Esophagus (tissue), 2 donors: ENCODE data around the gene DCHS2. TPM values are rescaled to one million over a fixed set of nuclear protein-coding genes. Genes with fewer than 3 reads are reported as not detected.

Source experiments
- H3K27ac ChIP-seq, 2 donors: one replicate each; pipeline ENCODE4 v1.5.1; 2013; ENCODE audit warnings: low read depth in 2 of 2, mild to moderate bottlenecking in 2 of 2, inconsistent platforms in 1 of 2, low read length in 1 of 2, moderate library complexity in 1 of 2
- H3K27me3 ChIP-seq, 2 donors: one replicate each; pipeline ENCODE4 v1.6.1; 2013; ENCODE audit warnings: low read length in 2 of 2, control low read depth in 1 of 2, mild to moderate bottlenecking in 1 of 2; ENCODE audit not compliant: insufficient read depth in 2 of 2, control insufficient read depth in 1 of 2
- H3K36me3 ChIP-seq, 2 donors: one replicate each; pipeline ENCODE4 v1.6.1; 2013; ENCODE audit warnings: low read length in 1 of 2; ENCODE audit not compliant: control insufficient read depth in 2 of 2, insufficient read depth in 2 of 2
- H3K4me1 ChIP-seq, 2 donors: one replicate each; pipeline ENCODE4 v1.6.1; 2013; ENCODE audit warnings: low read length in 1 of 2; ENCODE audit not compliant: control insufficient read depth in 2 of 2, insufficient read depth in 2 of 2
- H3K4me3 ChIP-seq, 2 donors: one replicate each; pipeline ENCODE4 v1.5.1; 2013; ENCODE audit warnings: low read length in 2 of 2, mild to moderate bottlenecking in 2 of 2, low read depth in 1 of 2, moderate library complexity in 1 of 2
- H3K9me3 ChIP-seq, 2 donors: one replicate each; pipeline ENCODE4 v1.6.1; 2013; ENCODE audit warnings: mild to moderate bottlenecking in 2 of 2, low read depth in 1 of 2, low read length in 1 of 2, moderate library complexity in 1 of 2; ENCODE audit not compliant: control insufficient read depth in 2 of 2, insufficient read depth in 1 of 2
- WGBS, 2 donors: extraction: QIAGEN DNeasy Blood & Tissue Kit; methylation state at CpG; one replicate each; pipeline ENCODE4 v1.1.7; 2013; 5-methylcytosine and 5-hydroxymethylcytosine counted together
- polyA plus RNA-seq, 2 donors: library from polyadenylated mRNA; stranded (reverse); fragments of 200-250 nt; gene quantifications; one replicate each; pipeline ENCODE4 v1.2.3, GENCODE V29; 2013
- donor health status: healthy with polysubstance abuse.
- donor health status: Bipolar disorder and iron deficiency.

DCHS2 gene
- polyA plus RNA-seq, 2 donors, result 0.02 TPM

- 70 to 83% methylated on average over 4 of the region's 4 CpGs for WGBS, 2 donors
- Histone ChIP-seq H3K27me3 (no peaks in the 10 kb centered on the region), H3K9me3 (peaks cover 0 to 4% of the 10 kb centered on the region in 2 donors), H3K4me3 (no peak overlapping the region), H3K4me1 (no peaks in the 10 kb centered on the region), H3K27ac (no peak overlapping the region), H3K36me3 (no peaks in the 10 kb centered on the region)
Measured at GRCh38 chr4:154384012-154384411, 107.6 kb downstream of the DCHS2 start.

- Histone ChIP-seq H3K27me3 (no peaks in the 10 kb centered on the region), H3K27ac (no peak overlapping the region), H3K4me3 (no peak overlapping the region), H3K36me3 (no peaks in the 10 kb centered on the region), H3K9me3 (no peaks in the 10 kb centered on the region), H3K4me1 (no peaks in the 10 kb centered on the region)
- WGBS, 2 donors, result 95 to 96% methylated on average over 1 of the region's 1 CpG
Measured at GRCh38 chr4:154376486-154376885, 115.1 kb downstream of the DCHS2 start.

GRCh38 chr4:154368060-154368459, 123.5 kb downstream of the DCHS2 start:
- Histone ChIP-seq H3K4me3 (no peak overlapping the region), H3K4me1 (no peaks in the 10 kb centered on the region), H3K9me3 (no peaks in the 10 kb centered on the region), H3K27me3 (no peaks in the 10 kb centered on the region), H3K27ac (no peak overlapping the region), H3K36me3 (no peaks in the 10 kb centered on the region)
- WGBS, 2 donors, result 60 to 81% methylated on average over 4 of the region's 4 CpGs

GRCh38 chr4:154367659-154368058, 123.9 kb downstream of the DCHS2 start:
- Histone ChIP-seq H3K36me3 (no peaks in the 10 kb centered on the region), H3K4me3 (no peak overlapping the region), H3K27me3 (no peaks in the 10 kb centered on the region), H3K27ac (no peak overlapping the region), H3K4me1 (no peaks in the 10 kb centered on the region), H3K9me3 (no peaks in the 10 kb centered on the region)
- 63 to 66% methylated on average over 2 of the region's 2 CpGs for WGBS, 2 donors

- no peaks in the 10 kb centered on the region for H3K9me3 ChIP-seq
- no peaks in the 10 kb centered on the region for H3K4me1 ChIP-seq
- no peaks in the 10 kb centered on the region for H3K36me3 ChIP-seq
- 40 to 61% methylated on average over 4 of the region's 4 CpGs for WGBS, 2 donors
- H3K27ac ChIP-seq, result peak overlapping the region in 1 of 2 donors; percentile 13
- H3K27me3 ChIP-seq, result no peaks in the 10 kb centered on the region
- no peak overlapping the region for H3K4me3 ChIP-seq
Measured at GRCh38 chr4:154366956-154367355, 124.6 kb downstream of the DCHS2 start.

GRCh38 chr4:154364066-154364845, 127.3 kb downstream of the DCHS2 start:
- WGBS, 2 donors, result 43 to 59% methylated on average over 7 of the region's 7 CpGs
- no peak overlapping the region for H3K27ac ChIP-seq
- H3K4me3 ChIP-seq, result no peak overlapping the region
- H3K27me3 ChIP-seq, result no peaks in the 10 kb centered on the region
- no peaks in the 10 kb centered on the region for H3K4me1 ChIP-seq
- H3K36me3 ChIP-seq, result no peaks in the 10 kb centered on the region
- no peaks in the 10 kb centered on the region for H3K9me3 ChIP-seq

GRCh38 chr4:154361450-154361849, 130.1 kb downstream of the DCHS2 start:
- H3K4me3 ChIP-seq, result no peak overlapping the region
- no peaks in the 10 kb centered on the region for H3K9me3 ChIP-seq
- no peaks in the 10 kb centered on the region for H3K36me3 ChIP-seq
- H3K27ac ChIP-seq, result no peak overlapping the region
- H3K27me3 ChIP-seq, result no peaks in the 10 kb centered on the region
- WGBS, 2 donors, result 58 to 68% methylated on average over 4 of the region's 4 CpGs
- no peaks in the 10 kb centered on the region for H3K4me1 ChIP-seq

- no peak overlapping the region for H3K4me3 ChIP-seq
- 26 to 30% methylated on average over 2 of the region's 2 CpGs for WGBS, 2 donors
- no peaks in the 10 kb centered on the region for H3K4me1 ChIP-seq
- no peaks in the 10 kb centered on the region for H3K36me3 ChIP-seq
- no peaks in the 10 kb centered on the region for H3K27me3 ChIP-seq
- H3K27ac ChIP-seq, result no peak overlapping the region
- no peaks in the 10 kb centered on the region for H3K9me3 ChIP-seq
Measured at GRCh38 chr4:154360491-154360890, 131.1 kb downstream of the DCHS2 start.

- no peaks in the 10 kb centered on the region for H3K9me3 ChIP-seq
- H3K4me3 ChIP-seq, result no peak overlapping the region
- no peaks in the 10 kb centered on the region for H3K36me3 ChIP-seq
- H3K27me3 ChIP-seq, result no peaks in the 10 kb centered on the region
- H3K27ac ChIP-seq, result no peak overlapping the region
- no peaks in the 10 kb centered on the region for H3K4me1 ChIP-seq
Measured at GRCh38 chr4:154354883-154355282, 136.7 kb downstream of the DCHS2 start.

- 50 to 51% methylated on average over 2 of the region's 2 CpGs for WGBS, 2 donors
- no peaks in the 10 kb centered on the region for H3K27me3 ChIP-seq
- H3K4me3 ChIP-seq, result no peak overlapping the region
- H3K36me3 ChIP-seq, result no peaks in the 10 kb centered on the region
- H3K27ac ChIP-seq, result no peak overlapping the region
- no peaks in the 10 kb centered on the region for H3K4me1 ChIP-seq
- no peaks in the 10 kb centered on the region for H3K9me3 ChIP-seq
Measured at GRCh38 chr4:154349829-154350228, 141.8 kb downstream of the DCHS2 start.
